Measurements from ENCODE around the gene ZHX3. TPM values are rescaled to one million over a fixed set of nuclear protein-coding genes. Genes with fewer than 3 reads are reported as not detected.

Gene ZHX3
- total RNA-seq, 4 donors from 2014 or later = 19.2 to 32.9 (median 31.4) TPM

DNA sequence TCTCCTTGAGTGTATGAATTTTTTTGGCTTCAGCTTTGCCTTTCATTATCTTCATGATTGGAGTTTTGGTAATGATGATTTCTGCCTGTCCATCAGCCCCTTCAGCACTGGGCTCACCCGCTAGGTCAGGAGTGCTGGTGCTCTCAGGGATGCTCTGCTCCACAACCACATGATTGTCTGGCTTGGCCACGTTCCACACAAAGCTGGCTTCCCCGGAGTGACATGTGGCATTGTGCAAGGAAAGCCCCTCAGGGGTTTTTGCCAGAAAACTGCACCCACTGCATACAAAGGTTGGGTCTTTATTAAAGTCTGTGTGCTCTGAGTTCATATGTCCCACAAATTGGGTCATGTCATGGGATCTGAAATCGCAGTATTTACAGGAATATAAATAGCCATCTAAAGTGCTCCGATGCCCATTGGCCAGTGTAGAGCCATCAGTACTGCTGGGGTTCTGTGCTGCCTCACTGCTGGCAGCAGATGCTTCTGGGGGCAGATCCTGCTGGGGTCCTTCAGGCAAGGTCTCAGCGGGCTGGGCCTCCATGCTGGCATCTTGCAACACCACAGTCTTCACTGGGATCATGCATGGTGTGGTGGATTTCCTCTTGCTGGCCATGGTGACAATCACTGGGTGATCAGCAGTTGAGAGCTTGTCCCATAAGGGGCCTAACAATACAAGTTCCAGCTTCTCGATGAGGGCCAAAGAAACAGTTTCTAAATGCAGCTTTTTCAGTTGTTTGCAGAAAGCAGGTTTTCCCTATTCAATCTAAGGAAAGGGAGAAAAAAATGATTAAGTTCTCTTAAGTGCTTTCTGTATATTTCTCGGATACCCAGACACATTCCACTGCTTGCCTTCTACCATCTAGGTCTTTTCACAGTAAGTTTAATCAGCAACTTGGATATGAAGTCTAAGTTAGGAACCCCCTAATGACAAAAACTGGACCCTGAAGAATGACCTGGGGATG is 112.9 kb downstream of the ZHX3 start:
- no peak overlapping the region for H3K4me3 ChIP-seq
- no peaks in the 10 kb centered on the region for H3K9me3 ChIP-seq
- H3K27ac ChIP-seq = no peak overlapping the region
- peaks cover 23% of the 10 kb centered on the region for H3K36me3 ChIP-seq
- TF ChIP-seq, protein P1, sequence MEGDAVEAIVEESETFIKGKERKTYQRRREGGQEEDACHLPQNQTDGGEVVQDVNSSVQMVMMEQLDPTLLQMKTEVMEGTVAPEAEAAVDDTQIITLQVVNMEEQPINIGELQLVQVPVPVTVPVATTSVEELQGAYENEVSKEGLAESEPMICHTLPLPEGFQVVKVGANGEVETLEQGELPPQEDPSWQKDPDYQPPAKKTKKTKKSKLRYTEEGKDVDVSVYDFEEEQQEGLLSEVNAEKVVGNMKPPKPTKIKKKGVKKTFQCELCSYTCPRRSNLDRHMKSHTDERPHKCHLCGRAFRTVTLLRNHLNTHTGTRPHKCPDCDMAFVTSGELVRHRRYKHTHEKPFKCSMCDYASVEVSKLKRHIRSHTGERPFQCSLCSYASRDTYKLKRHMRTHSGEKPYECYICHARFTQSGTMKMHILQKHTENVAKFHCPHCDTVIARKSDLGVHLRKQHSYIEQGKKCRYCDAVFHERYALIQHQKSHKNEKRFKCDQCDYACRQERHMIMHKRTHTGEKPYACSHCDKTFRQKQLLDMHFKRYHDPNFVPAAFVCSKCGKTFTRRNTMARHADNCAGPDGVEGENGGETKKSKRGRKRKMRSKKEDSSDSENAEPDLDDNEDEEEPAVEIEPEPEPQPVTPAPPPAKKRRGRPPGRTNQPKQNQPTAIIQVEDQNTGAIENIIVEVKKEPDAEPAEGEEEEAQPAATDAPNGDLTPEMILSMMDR (IDR thresholded peaks at IDR 0.05) = no peak
- no peak for TF ChIP-seq EP300 (IDR thresholded peaks at IDR 0.05)
- 93% methylated on average over 7 of the region's 8 CpGs for WGBS
- no peaks in the 10 kb centered on the region for H3K4me1 ChIP-seq
- no peak for DNase-seq (ENCODE audit: low spot score in 2 of 2)
- no peaks in the 10 kb centered on the region for H3K27me3 ChIP-seq

DNA sequence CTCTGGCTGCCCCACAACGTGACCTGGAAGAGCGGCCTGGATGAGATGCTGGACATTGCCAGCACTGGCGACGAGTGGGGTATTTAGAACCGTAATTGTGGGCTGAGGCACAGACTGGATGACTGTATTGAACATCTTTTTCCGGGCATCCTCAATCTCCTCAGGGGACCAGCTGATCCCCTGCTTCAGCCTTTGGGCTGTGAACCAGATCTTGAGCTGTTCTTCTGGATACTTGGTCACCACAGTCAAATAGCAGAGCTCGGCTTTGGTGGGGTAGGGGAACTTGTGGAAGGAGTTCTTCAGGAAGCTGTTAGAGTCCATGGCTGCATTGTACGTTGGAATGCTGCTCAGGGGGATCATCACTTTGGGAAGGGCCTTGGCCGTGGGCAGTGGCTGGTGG is 113.9 kb downstream of the ZHX3 start:
- no peak overlapping the region for H3K4me3 ChIP-seq
- WGBS = 94% methylated on average over 8 of the region's 9 CpGs
- H3K9me3 ChIP-seq = peaks cover 3% of the 10 kb centered on the region
- H3K4me1 ChIP-seq = no peaks in the 10 kb centered on the region
- H3K27ac ChIP-seq = no peak overlapping the region
- TF ChIP-seq EP300 (IDR thresholded peaks at IDR 0.05) = no peak
- TF ChIP-seq POLR2AphosphoS5 (IDR thresholded peaks at IDR 0.05) = no peak
- TF ChIP-seq, protein P1 (IDR thresholded peaks at IDR 0.05) = no peak
- no peak for TF ChIP-seq POLR2A (IDR thresholded peaks at IDR 0.05)
- no peak for DNase-seq (ENCODE audit: low spot score in 2 of 2)
- peaks cover 23% of the 10 kb centered on the region for H3K36me3 ChIP-seq
- H3K27me3 ChIP-seq = no peaks in the 10 kb centered on the region

DNA sequence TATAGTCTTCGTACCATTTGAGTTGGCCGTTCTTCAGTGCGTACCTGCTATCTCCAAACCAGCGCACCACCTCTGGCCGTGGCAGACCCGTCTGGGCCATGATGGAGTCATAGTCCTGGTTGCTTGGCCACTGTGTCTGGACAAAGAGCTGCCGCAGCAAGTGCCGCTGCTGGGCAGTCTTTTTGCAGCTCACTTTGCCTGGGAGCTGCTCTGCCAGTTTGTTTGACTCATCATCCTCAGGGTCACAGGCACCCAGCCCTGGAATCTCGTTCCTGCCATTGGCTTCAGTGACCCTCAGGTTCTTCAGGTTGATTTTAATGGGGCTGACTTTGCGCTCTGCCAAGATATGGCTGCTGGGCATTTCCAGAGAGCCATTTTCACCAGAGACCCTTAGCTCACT is 115.1 kb downstream of the ZHX3 start:
- no peak overlapping the region for H3K4me3 ChIP-seq
- H3K9me3 ChIP-seq = peaks cover 7% of the 10 kb centered on the region
- H3K4me1 ChIP-seq = no peaks in the 10 kb centered on the region
- H3K27ac ChIP-seq = no peak overlapping the region
- H3K36me3 ChIP-seq = peaks cover 23% of the 10 kb centered on the region
- 94% methylated on average over 10 of the region's 10 CpGs for WGBS
- no peaks in the 10 kb centered on the region for H3K27me3 ChIP-seq
- TF ChIP-seq EP300 (IDR thresholded peaks at IDR 0.05) (no peak), POLR2A (IDR thresholded peaks at IDR 0.05) (no peak), POLR2AphosphoS5 (IDR thresholded peaks at IDR 0.05) (no peak)
- TF ChIP-seq, protein P1 (IDR thresholded peaks at IDR 0.05) = no peak
- no peak for DNase-seq (ENCODE audit: low spot score in 2 of 2)

DNA sequence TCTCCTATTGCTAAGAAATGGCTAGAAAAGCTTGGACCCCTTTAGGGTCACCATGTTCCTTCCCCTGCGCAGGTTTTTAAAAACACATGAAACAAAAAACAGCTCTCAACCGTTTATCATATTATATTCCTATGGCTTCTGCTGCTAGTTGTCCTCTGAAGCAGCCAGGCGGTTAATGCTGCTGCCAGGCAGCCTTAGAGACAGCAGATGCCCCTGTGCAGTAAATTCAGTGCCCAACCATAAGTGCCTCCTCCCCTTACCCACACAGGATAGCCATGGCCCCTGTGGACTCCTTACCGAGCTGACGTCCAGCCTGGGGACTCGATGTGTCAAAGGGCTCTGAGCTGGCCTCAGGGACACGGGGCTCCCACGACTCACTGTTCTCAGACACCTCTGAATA is 115.8 kb downstream of the ZHX3 start:
- H3K4me3 ChIP-seq = no peak overlapping the region
- no peak for DNase-seq (ENCODE audit: low spot score in 2 of 2)
- TF ChIP-seq POLR2A (IDR thresholded peaks at IDR 0.05) (no peak), POLR2AphosphoS5 (IDR thresholded peaks at IDR 0.05) (no peak), EP300 (IDR thresholded peaks at IDR 0.05) (no peak)
- TF ChIP-seq, protein P1 (IDR thresholded peaks at IDR 0.05) = no peak
- no peaks in the 10 kb centered on the region for H3K27me3 ChIP-seq
- H3K9me3 ChIP-seq = peaks cover 7% of the 10 kb centered on the region
- no peak overlapping the region for H3K27ac ChIP-seq
- WGBS = over 99% methylated on average over 8 of the region's 8 CpGs
- H3K36me3 ChIP-seq = peaks cover 23% of the 10 kb centered on the region
- no peaks in the 10 kb centered on the region for H3K4me1 ChIP-seq

DNA sequence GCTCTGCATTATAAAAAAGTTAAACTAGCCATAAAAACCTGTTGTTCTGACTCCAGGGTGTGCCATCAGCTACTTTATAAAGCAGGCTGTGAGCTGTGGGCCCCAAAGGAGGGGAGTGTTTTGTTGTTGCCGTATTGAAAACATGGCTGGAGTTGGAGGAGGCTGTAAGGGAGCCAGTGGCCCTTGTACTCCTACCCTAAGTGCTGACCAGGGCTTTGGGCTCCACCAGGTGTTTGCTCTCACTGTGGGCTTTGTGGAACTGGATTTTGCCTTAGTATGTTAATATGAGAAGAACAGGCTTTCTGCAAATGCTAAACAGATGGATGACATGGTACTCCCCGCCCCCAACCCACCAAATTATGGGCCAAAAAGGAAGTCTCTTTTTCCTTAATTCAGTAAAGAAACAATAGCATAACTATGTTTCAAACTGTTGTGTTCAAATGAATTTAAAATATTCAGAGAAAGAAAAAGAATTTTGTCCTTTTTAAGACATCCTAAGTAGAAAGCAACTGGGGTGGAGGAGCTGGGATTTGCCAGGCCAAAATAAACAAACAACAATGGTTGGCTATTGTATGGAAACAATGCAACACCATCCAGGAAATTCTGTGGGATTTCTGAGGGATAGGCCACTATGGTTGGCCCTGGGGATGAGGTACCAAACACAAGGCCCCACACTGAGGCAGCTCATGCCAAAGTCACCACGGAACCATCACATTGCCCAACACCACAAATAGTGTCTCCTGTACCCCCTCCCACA is 116.9 kb downstream of the ZHX3 start:
- TF ChIP-seq POLR2AphosphoS5 (IDR thresholded peaks at IDR 0.05) (no peak), POLR2A (IDR thresholded peaks at IDR 0.05) (no peak), EP300 (IDR thresholded peaks at IDR 0.05) (no peak)
- TF ChIP-seq, protein P1 (IDR thresholded peaks at IDR 0.05) = no peak
- 82% methylated on average over 3 of the region's 3 CpGs for WGBS
- H3K9me3 ChIP-seq = peaks cover 7% of the 10 kb centered on the region
- DNase-seq (ENCODE audit: low spot score in 2 of 2) = no peak
- peaks cover 23% of the 10 kb centered on the region for H3K36me3 ChIP-seq
- no peak overlapping the region for H3K4me3 ChIP-seq
- H3K4me1 ChIP-seq = no peaks in the 10 kb centered on the region
- no peaks in the 10 kb centered on the region for H3K27me3 ChIP-seq
- H3K27ac ChIP-seq = no peak overlapping the region

Measured in suprapubic skin (tissue), 4 donors.